ENCODE measurements around the gene RABL6.
A peak's percentile ranks its signal among the peaks of the same experiment; 100 is the strongest.
"Not testable (repeated sequence)": the region's sequence is repeated elsewhere in the genome, so short reads cannot be mapped to it uniquely, and the experiment has no call there.

- peak; percentile 45 for TF ChIP-seq CTCF (conservative IDR thresholded peaks at IDR 0.05; ENCODE audit: low read depth, low read length)
- peak; percentile 15; the same call in 1 of the 2 replicates for TF ChIP-seq MAZ (IDR thresholded peaks at IDR 0.05; ENCODE audit: borderline replicate concordance, low read depth, low read length)
- TF ChIP-seq RAD21 (IDR thresholded peaks at IDR 0.05; ENCODE audit: low read length); CEBPB (IDR thresholded peaks at IDR 0.05; ENCODE audit: low read depth, low read length); SMC3 (IDR thresholded peaks at IDR 0.05; ENCODE audit: low read depth, low read length); POLR2A (IDR thresholded peaks at IDR 0.05; ENCODE audit: low read depth, low read length); MXI1 (IDR thresholded peaks at IDR 0.05; ENCODE audit: borderline replicate concordance, low read depth, low read length); BHLHE40 (IDR thresholded peaks at IDR 0.05; ENCODE audit: low read depth, low read length); RFX5 (IDR thresholded peaks at IDR 0.05; ENCODE audit: low read depth, low read length); CHD1 (IDR thresholded peaks at IDR 0.05; ENCODE audit: low read depth, low read length); USF2 (IDR thresholded peaks at IDR 0.05; ENCODE audit: low read depth, low read length); MAFK (IDR thresholded peaks at IDR 0.05; ENCODE audit: low read depth, low read length): not testable (repeated sequence)
These were observed 36.3 kb downstream of the RABL6 start for GRCh38 chr9:136843801-136844740.

Measured in IMR-90 (cell line).